Endodermal cell (in vitro differentiated cells): Measurements from ENCODE around the gene EBP. TPM values are rescaled to one million over a fixed set of nuclear protein-coding genes. Genes with fewer than 3 reads are reported as not detected.

Source experiments
- DNase-seq: peaks from one replicate; pipeline ENCODE4 v3.0.0-alpha.2; 2017
- H3K27ac ChIP-seq: 2 replicates; pipeline ENCODE4 v1.5.1; 2013; ENCODE audit warnings: mild to moderate bottlenecking, low read depth, low read length, moderate library complexity
- H3K27me3 ChIP-seq: 2 replicates; pipeline ENCODE4 v1.6.1; 2013; ENCODE audit warnings: mild to moderate bottlenecking, low read length, moderate library complexity; ENCODE audit not compliant: insufficient read depth, control insufficient read depth, poor library complexity, severe bottlenecking
- H3K36me3 ChIP-seq: 2 replicates; pipeline ENCODE4 v1.7.0; 2013; ENCODE audit warnings: mild to moderate bottlenecking, low read length, moderate library complexity; ENCODE audit not compliant: control insufficient read depth, insufficient read depth
- H3K4me1 ChIP-seq: one replicate; pipeline ENCODE4 v1.7.0; 2013; ENCODE audit warnings: low read length; ENCODE audit not compliant: control insufficient read depth, insufficient read depth
- H3K4me3 ChIP-seq: 2 replicates; pipeline ENCODE4 v1.5.1; 2013; ENCODE audit warnings: mild to moderate bottlenecking, low read length, moderate library complexity
- H3K9ac ChIP-seq: 2 replicates; pipeline ENCODE4 v1.6.1; 2013; ENCODE audit warnings: mild to moderate bottlenecking, low read length, moderate library complexity; ENCODE audit not compliant: poor library complexity, severe bottlenecking; ENCODE audit errors: extremely low read depth
- H3K9me3 ChIP-seq: 2 replicates; pipeline ENCODE4 v1.6.1; 2013; ENCODE audit warnings: mild to moderate bottlenecking, low read length, moderate library complexity; ENCODE audit not compliant: control insufficient read depth
- H3K27ac Mint-ChIP-seq: 2 replicates; pipeline ENCODE4 v1.8.0; 2020; ENCODE audit warnings: mixed read lengths
- H3K27me3 Mint-ChIP-seq: 2 replicates; pipeline ENCODE4 v1.8.0; 2021; ENCODE audit warnings: mild to moderate bottlenecking, mixed read lengths; ENCODE audit not compliant: insufficient read depth
- H3K36me3 Mint-ChIP-seq: 2 replicates; pipeline ENCODE4 v1.8.0; 2020; ENCODE audit warnings: low read depth, mixed read lengths
- H3K4me1 Mint-ChIP-seq: 2 replicates; pipeline ENCODE4 v1.8.0; 2020; ENCODE audit warnings: mixed read lengths
- H3K4me3 Mint-ChIP-seq: 2 replicates; pipeline ENCODE4 v1.8.0; 2020; ENCODE audit warnings: mild to moderate bottlenecking, moderate library complexity, mixed read lengths
- H3K9me3 Mint-ChIP-seq: 2 replicates; pipeline ENCODE4 v1.8.0; 2020; ENCODE audit warnings: mild to moderate bottlenecking, mixed read lengths
- CTCF ChIP-seq: fragments of 200-600 bp; sonication (generic); conservative IDR thresholded peaks from 2 replicates; pipeline ENCODE4 v1.5.0; 2021; ENCODE audit warnings: antibody characterized with exemption, mild to moderate bottlenecking
- WGBS, 2 experiments: methylation state at CpG; one replicate each; pipeline versions ENCODE4 v1.1.5 to v1.1.7; 2013; ENCODE audit warnings: missing lambda C conversion rate in 2 of 2, mixed read lengths in 1 of 2; ENCODE audit not compliant: insufficient coverage in 1 of 2, insufficient read length in 1 of 2; 5-methylcytosine and 5-hydroxymethylcytosine counted together
- total RNA-seq, 2 donors: library from RNA; stranded (reverse); fragmentation: NEBNext Ultra II Directional in 1 of 2; extraction: Animal tissue kit (Norgen Biotek cat#: 25700) in 1 of 2; gene quantifications; 2 replicates in 1 of 2; 3 replicates in 1 of 2; pipeline ENCODE4 v1.2.1, GENCODE V29; 2021

The EBP gene
- total RNA-seq, 2 donors from 2014 or later, result 105 to 119 TPM

- WGBS, 2 experiments, result 92% methylated on average over 5 of the region's 5 CpGs; no CpG with 5 or more reads in 1 of the 2 experiments
- no peak overlapping the region for H3K27ac ChIP-seq
- H3K36me3 Mint-ChIP-seq, result no peaks in the 10 kb centered on the region
Observed at GRCh38 chrX:48497871-48498270, 23.7 kb upstream of the EBP start.

GRCh38 chrX:48498374-48498809 lies 23.2 kb upstream of the EBP start:
- 69% methylated on average over 6 of the region's 6 CpGs; no CpG with 5 or more reads in 1 of the 2 experiments for WGBS, 2 experiments
- Histone ChIP-seq H3K9me3 (no peaks in the 10 kb centered on the region), H3K36me3 (no peaks in the 10 kb centered on the region), H3K27ac (no peak overlapping the region), H3K4me3 (no peak overlapping the region), H3K4me1 (no peaks in the 10 kb centered on the region), H3K9ac (no peak overlapping the region), H3K27me3 (no peaks in the 10 kb centered on the region)
- H3K9me3 Mint-ChIP-seq, result peaks cover 69% of the 10 kb centered on the region
- TF ChIP-seq CTCF, result no peak
- no peak for DNase-seq
- no peaks in the 10 kb centered on the region for H3K4me1 Mint-ChIP-seq
- no peaks in the 10 kb centered on the region for H3K27me3 Mint-ChIP-seq
- H3K4me3 Mint-ChIP-seq, result no peak overlapping the region
- H3K27ac Mint-ChIP-seq, result no peak overlapping the region
- no peaks in the 10 kb centered on the region for H3K36me3 Mint-ChIP-seq

More at GRCh38 chrX:48497871-48498270, 23.7 kb upstream of the EBP start:
- H3K4me1 Mint-ChIP-seq, result no peaks in the 10 kb centered on the region
- Histone ChIP-seq H3K36me3 (no peaks in the 10 kb centered on the region), H3K27me3 (no peaks in the 10 kb centered on the region), H3K4me3 (no peak overlapping the region), H3K4me1 (no peaks in the 10 kb centered on the region), H3K9me3 (no peaks in the 10 kb centered on the region), H3K9ac (no peak overlapping the region)
- H3K4me3 Mint-ChIP-seq, result no peak overlapping the region
- TF ChIP-seq CTCF, result no peak
- no peak for DNase-seq
- no peak overlapping the region for H3K27ac Mint-ChIP-seq
- no peaks in the 10 kb centered on the region for H3K27me3 Mint-ChIP-seq
- peaks cover 64% of the 10 kb centered on the region for H3K9me3 Mint-ChIP-seq

- no peak overlapping the region for H3K9ac ChIP-seq
- no peaks in the 10 kb centered on the region for H3K9me3 ChIP-seq
- H3K4me3 Mint-ChIP-seq, result no peak overlapping the region
- no peaks in the 10 kb centered on the region for H3K27me3 Mint-ChIP-seq
- 96 to 100% methylated on average over 1 to 5 of the region's 7 CpGs for WGBS, 2 experiments
- H3K4me1 Mint-ChIP-seq, result peaks cover 4% of the 10 kb centered on the region
- no peaks in the 10 kb centered on the region for H3K36me3 Mint-ChIP-seq
- H3K27ac Mint-ChIP-seq, result no peak overlapping the region
- H3K9me3 Mint-ChIP-seq, result peaks cover 57% of the 10 kb centered on the region
- TF ChIP-seq CTCF, result no peak
- H3K27me3 ChIP-seq, result no peaks in the 10 kb centered on the region
- no peaks in the 10 kb centered on the region for H3K4me1 ChIP-seq
- DNase-seq, result no peak
- H3K4me3 ChIP-seq, result no peak overlapping the region
- no peaks in the 10 kb centered on the region for H3K36me3 ChIP-seq
- H3K27ac ChIP-seq, result no peak overlapping the region
Observed at GRCh38 chrX:48504261-48504660, 17.3 kb upstream of the EBP start.
